ENCODE measurements around the gene LCLAT1. TPM values are rescaled to one million over a fixed set of nuclear protein-coding genes. Genes with fewer than 3 reads are reported as not detected.

The LCLAT1 gene
- total and polyA plus RNA-seq, 4 donors = 2.3 to 22.3 (median 9.4) TPM

- Histone ChIP-seq H3K9me3 (ENCODE audit: control insufficient read depth, low read length) (no peaks in the 10 kb centered on the region), H3K27me3 (ENCODE audit: control insufficient read depth in 1 of 2, insufficient read depth in 2 of 2, low read length in 1 of 2) (no peaks in the 10 kb centered on the region), H3K4me1 (ENCODE audit: control insufficient read depth in 1 of 2, insufficient read depth in 2 of 2, low read length in 2 of 2) (peaks cover 0 to 4% of the 10 kb centered on the region in 2 donors), H3K27ac (ENCODE audit: low read depth in 1 of 2, low read length in 2 of 2) (no peak overlapping the region), H3K36me3 (ENCODE audit: control insufficient read depth in 1 of 2, insufficient read depth in 2 of 2, low read length in 1 of 2) (no peaks in the 10 kb centered on the region), H3K4me3 (ENCODE audit: low read length in 2 of 2) (no peak overlapping the region)
- DNase-seq (no peak), ATAC-seq (ENCODE audit: low FRiP score) (no peak)
- WGBS, 2 donors = 91 to 93% methylated on average over 2 of the region's 2 CpGs
- intact Hi-C loops (cut with DNase I) = no loop called here
Measured at GRCh38 chr2:30686000-30686399, 239.0 kb downstream of the LCLAT1 start.

DNA sequence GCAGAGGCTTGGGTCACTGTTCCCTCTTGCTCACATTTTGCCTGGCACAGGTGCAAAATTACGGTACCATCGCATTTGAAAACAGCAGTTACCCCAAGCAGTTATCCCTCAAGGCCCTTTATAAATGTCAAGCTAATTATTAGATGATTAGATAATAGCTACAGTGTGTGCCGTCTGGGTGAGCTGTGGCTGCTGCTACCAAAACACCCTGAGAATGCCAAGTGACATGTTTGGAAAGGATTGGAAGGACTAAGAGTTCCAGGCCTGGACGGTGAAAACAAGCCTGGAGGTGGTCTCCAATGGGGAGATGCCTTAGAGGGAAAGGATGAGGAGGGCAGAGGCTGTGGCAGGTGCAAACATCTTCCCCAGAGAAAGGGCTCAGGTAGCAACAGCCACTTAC is 239.6 kb downstream of the LCLAT1 start:
- DNase-seq = no peak
- Histone ChIP-seq H3K4me3 (ENCODE audit: low read length in 2 of 2) (no peak overlapping the region), H3K27me3 (ENCODE audit: control insufficient read depth in 1 of 2, insufficient read depth in 2 of 2, low read length in 1 of 2) (no peaks in the 10 kb centered on the region), H3K27ac (ENCODE audit: low read depth in 1 of 2, low read length in 2 of 2) (no peak overlapping the region), H3K4me1 (ENCODE audit: control insufficient read depth in 1 of 2, insufficient read depth in 2 of 2, low read length in 2 of 2) (peaks cover 0 to 4% of the 10 kb centered on the region in 2 donors), H3K9me3 (ENCODE audit: control insufficient read depth, low read length) (no peaks in the 10 kb centered on the region), H3K36me3 (ENCODE audit: control insufficient read depth in 1 of 2, insufficient read depth in 2 of 2, low read length in 1 of 2) (no peaks in the 10 kb centered on the region)
- intact Hi-C loops (cut with DNase I) = no loop called here
- no peak for ATAC-seq (ENCODE audit: low FRiP score)
- 14 to 34% methylated on average over 4 of the region's 4 CpGs for WGBS, 2 donors

DNA sequence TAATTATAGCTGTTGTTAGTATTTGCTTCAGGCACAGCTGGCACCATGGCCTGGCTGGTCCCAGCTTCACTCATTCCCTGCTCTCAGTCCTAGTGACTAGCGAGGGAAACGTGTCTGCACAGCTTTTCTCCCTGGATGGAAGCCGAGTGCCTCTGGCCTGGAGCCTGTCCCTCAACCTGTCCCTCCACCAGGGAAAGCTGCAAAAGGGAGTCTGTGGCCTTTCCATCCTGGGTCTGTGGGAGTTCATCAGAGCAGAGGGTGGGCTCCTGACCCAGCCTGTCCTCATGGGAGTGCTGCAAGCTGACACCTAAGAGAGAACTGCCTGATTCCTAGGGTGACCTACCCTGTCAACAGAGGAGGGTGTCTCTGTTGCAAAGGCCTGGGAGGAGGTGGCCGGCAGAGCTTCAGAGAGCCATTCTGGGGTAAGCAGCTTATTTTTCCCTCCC is 241.9 kb downstream of the LCLAT1 start:
- Histone ChIP-seq H3K4me1 (ENCODE audit: control insufficient read depth in 1 of 2, insufficient read depth in 2 of 2, low read length in 2 of 2) (peaks cover 0 to 4% of the 10 kb centered on the region in 2 donors), H3K36me3 (ENCODE audit: control insufficient read depth in 1 of 2, insufficient read depth in 2 of 2, low read length in 1 of 2) (no peaks in the 10 kb centered on the region), H3K9me3 (ENCODE audit: control insufficient read depth, low read length) (no peaks in the 10 kb centered on the region), H3K27ac (ENCODE audit: low read depth in 1 of 2, low read length in 2 of 2) (peak overlapping the region; percentile 80 to 97), H3K4me3 (ENCODE audit: low read length in 2 of 2) (no peak overlapping the region), H3K27me3 (ENCODE audit: control insufficient read depth in 1 of 2, insufficient read depth in 2 of 2, low read length in 1 of 2) (no peaks in the 10 kb centered on the region)
- ATAC-seq (ENCODE audit: low FRiP score) (peak; percentile 56), DNase-seq (peak in 1 of 2 donors; percentile 82)
- intact Hi-C loops (cut with DNase I) = no loop called here
- 11 to 16% methylated on average over 4 of the region's 4 CpGs for WGBS, 2 donors

- H3K27ac ChIP-seq (ENCODE audit: low read depth in 1 of 2, low read length in 2 of 2) = peak overlapping the region; percentile 80 to 97
- WGBS, 2 donors = 45 to 46% methylated on average over 6 of the region's 6 CpGs
Measured at GRCh38 chr2:30689496-30690125, 242.6 kb downstream of the LCLAT1 start.

DNA sequence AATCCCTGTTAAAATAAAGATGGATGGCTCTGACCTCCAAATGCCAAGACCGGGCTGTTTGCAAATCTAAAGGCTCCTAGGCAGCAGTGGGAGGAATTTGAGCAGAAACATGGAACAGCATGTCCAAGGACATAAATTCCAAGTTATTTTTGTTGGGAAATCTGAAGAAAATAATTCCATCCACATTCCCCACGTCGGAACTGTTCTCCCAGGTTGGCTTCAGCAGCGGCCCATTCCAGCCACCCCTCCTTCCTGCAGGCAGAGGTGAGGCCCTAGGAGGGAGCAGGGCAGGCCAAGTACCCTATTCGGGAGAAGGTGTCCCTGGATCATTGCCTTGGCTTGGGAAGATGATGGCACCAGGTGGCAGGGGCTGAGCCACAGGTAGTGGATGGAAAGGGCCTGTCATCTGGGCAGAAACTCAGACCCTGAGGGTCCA is 243.1 kb downstream of the LCLAT1 start:
- peaks cover 0 to 8% of the 10 kb centered on the region in 2 donors for H3K4me1 ChIP-seq (ENCODE audit: control insufficient read depth in 1 of 2, insufficient read depth in 2 of 2, low read length in 2 of 2)
- ATAC-seq (ENCODE audit: low FRiP score) = peak; percentile 71
- no peak for DNase-seq
- H3K4me3 ChIP-seq (ENCODE audit: low read length in 2 of 2) = no peak overlapping the region
- H3K27ac ChIP-seq (ENCODE audit: low read depth in 1 of 2, low read length in 2 of 2) = peak overlapping the region; percentile 80 to 97
- H3K9me3 ChIP-seq (ENCODE audit: control insufficient read depth, low read length) = no peaks in the 10 kb centered on the region
- intact Hi-C loops (cut with DNase I) = loop anchor here (5.0 to 10.0 kb wide), 3 partner anchors 325 to 473 kb away; partner anchors contain the start of gene LBH (in 1 of the 2)
- H3K27me3 ChIP-seq (ENCODE audit: control insufficient read depth in 1 of 2, insufficient read depth in 2 of 2, low read length in 1 of 2) = no peaks in the 10 kb centered on the region
- H3K36me3 ChIP-seq (ENCODE audit: control insufficient read depth in 1 of 2, insufficient read depth in 2 of 2, low read length in 1 of 2) = no peaks in the 10 kb centered on the region
- 4 to 5% methylated on average over 5 of the region's 5 CpGs for WGBS, 2 donors

More at GRCh38 chr2:30689496-30690125, 242.6 kb downstream of the LCLAT1 start:
- peak; percentile 10 for ATAC-seq (ENCODE audit: low FRiP score)
- Histone ChIP-seq H3K27me3 (ENCODE audit: control insufficient read depth in 1 of 2, insufficient read depth in 2 of 2, low read length in 1 of 2) (no peaks in the 10 kb centered on the region), H3K4me3 (ENCODE audit: low read length in 2 of 2) (no peak overlapping the region), H3K36me3 (ENCODE audit: control insufficient read depth in 1 of 2, insufficient read depth in 2 of 2, low read length in 1 of 2) (no peaks in the 10 kb centered on the region), H3K9me3 (ENCODE audit: control insufficient read depth, low read length) (no peaks in the 10 kb centered on the region), H3K4me1 (ENCODE audit: control insufficient read depth in 1 of 2, insufficient read depth in 2 of 2, low read length in 2 of 2) (peaks cover 0 to 8% of the 10 kb centered on the region in 2 donors)
- intact Hi-C loops (cut with DNase I) = loop anchor here (5.0 to 10.0 kb wide), 3 partner anchors 325 to 472 kb away; partner anchors contain the start of gene LBH (in 1 of the 2)
- no peak for DNase-seq

- intact Hi-C loops (cut with DNase I) = loop anchor here (5.0 to 10.0 kb wide), 3 partner anchors 327 to 474 kb away; partner anchors contain the start of gene LBH (in 1 of the 2)
- Histone ChIP-seq H3K9me3 (ENCODE audit: control insufficient read depth, low read length) (no peaks in the 10 kb centered on the region), H3K27me3 (ENCODE audit: control insufficient read depth in 1 of 2, insufficient read depth in 2 of 2, low read length in 1 of 2) (no peaks in the 10 kb centered on the region), H3K27ac (ENCODE audit: low read depth in 1 of 2, low read length in 2 of 2) (peak overlapping the region; percentile 71 to 79), H3K4me3 (ENCODE audit: low read length in 2 of 2) (no peak overlapping the region), H3K36me3 (ENCODE audit: control insufficient read depth in 1 of 2, insufficient read depth in 2 of 2, low read length in 1 of 2) (no peaks in the 10 kb centered on the region), H3K4me1 (ENCODE audit: control insufficient read depth in 1 of 2, insufficient read depth in 2 of 2, low read length in 2 of 2) (peaks cover 0 to 8% of the 10 kb centered on the region in 2 donors)
- 86 to 94% methylated on average over 7 of the region's 7 CpGs for WGBS, 2 donors
- ATAC-seq (ENCODE audit: low FRiP score) (no peak), DNase-seq (no peak)
Measured at GRCh38 chr2:30691091-30691947, 244.3 kb downstream of the LCLAT1 start.

DNA sequence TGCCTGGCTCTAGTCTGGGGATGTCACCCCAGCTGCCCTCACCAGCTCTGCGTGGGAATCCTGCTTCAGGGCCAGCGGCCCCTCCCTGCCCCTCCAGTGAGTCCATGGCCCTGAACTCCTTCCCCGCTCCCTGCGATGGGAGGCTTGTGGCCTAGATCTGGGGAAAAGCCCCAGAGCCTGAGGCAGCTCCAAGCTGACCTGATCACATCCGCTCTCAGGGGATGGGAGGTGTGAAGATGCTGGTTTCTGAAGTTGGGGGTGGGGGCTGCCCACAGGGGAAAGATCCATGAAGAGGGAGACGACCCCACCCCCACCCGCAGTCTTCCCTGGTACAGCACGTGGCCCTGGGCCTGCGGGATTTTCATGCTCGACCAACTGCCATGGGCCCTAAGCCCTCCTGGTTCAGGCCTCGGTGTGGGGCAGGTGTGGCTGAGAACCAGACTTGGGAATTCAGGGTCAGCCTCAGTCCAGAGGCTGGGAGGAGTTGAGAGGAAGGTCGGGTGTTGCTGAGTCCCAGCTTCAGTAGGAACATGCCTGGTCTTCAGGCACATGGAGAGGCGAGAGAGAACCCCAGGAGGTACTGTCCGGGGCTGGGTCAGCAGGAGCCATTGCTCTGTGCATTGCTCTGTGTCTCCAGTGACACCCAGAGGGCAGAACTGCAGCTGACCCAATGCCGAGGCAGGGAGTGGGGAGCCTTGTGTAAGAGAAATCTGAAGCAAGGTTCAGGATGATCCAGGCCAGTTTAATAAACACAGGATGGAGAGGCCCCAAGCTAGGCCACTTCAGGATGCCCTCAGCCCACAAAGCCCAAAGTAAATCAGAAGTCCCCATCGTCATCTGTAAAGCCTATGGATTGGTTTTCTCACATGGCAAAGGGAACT is 245.1 kb downstream of the LCLAT1 start:
- intact Hi-C loops (cut with DNase I) = loop anchor here (5.0 to 10.0 kb wide), 3 partner anchors 327 to 475 kb away; partner anchors contain the start of gene LBH (in 1 of the 2)

DNA sequence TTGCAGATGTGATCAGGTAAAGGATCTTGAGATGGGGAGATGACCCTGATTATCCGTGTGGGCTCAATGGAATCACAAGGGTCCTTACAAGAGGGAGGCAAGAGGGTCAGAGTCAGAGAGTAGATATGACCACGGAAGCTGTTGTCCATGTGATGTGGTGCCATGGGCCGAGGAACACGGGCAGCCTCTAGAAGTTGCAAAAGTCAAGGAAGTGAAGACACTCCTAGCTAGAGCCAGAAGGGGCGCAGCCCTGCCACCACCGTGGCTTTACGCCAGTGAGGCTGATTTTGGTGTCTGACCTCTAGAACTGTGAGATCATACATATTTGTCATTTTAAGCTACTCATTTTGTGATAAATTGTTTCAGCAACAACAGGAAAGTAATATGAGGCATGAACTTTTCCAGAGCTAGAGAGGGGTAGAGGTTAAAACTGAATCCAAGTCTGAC is 245.8 kb downstream of the LCLAT1 start:
- intact Hi-C loops (cut with DNase I) = loop anchor here (5.0 to 10.0 kb wide), 3 partner anchors 328 to 476 kb away; partner anchors contain the start of gene LBH (in 1 of the 2)
- no peak for ATAC-seq (ENCODE audit: low FRiP score)
- H3K4me1 ChIP-seq (ENCODE audit: control insufficient read depth in 1 of 2, insufficient read depth in 2 of 2, low read length in 2 of 2) = peaks cover 0 to 6% of the 10 kb centered on the region in 2 donors

More for the DNA sequence above, 245.1 kb downstream of the LCLAT1 start:
- Histone ChIP-seq H3K36me3 (ENCODE audit: control insufficient read depth in 1 of 2, insufficient read depth in 2 of 2, low read length in 1 of 2) (no peaks in the 10 kb centered on the region), H3K27ac (ENCODE audit: low read depth in 1 of 2, low read length in 2 of 2) (peak overlapping the region; percentile 31 to 79), H3K27me3 (ENCODE audit: control insufficient read depth in 1 of 2, insufficient read depth in 2 of 2, low read length in 1 of 2) (no peaks in the 10 kb centered on the region), H3K4me1 (ENCODE audit: control insufficient read depth in 1 of 2, insufficient read depth in 2 of 2, low read length in 2 of 2) (peaks cover 0 to 6% of the 10 kb centered on the region in 2 donors), H3K4me3 (ENCODE audit: low read length in 2 of 2) (no peak overlapping the region), H3K9me3 (ENCODE audit: control insufficient read depth, low read length) (no peaks in the 10 kb centered on the region)
- ATAC-seq (ENCODE audit: low FRiP score) = no peak
- 94% methylated on average over 16 of the region's 16 CpGs for WGBS, 2 donors
- no peak for DNase-seq

More for the DNA sequence above, 245.8 kb downstream of the LCLAT1 start:
- Histone ChIP-seq H3K27ac (ENCODE audit: low read depth in 1 of 2, low read length in 2 of 2) (peak overlapping the region in 1 of 2 donors; percentile 79), H3K4me3 (ENCODE audit: low read length in 2 of 2) (no peak overlapping the region), H3K36me3 (ENCODE audit: control insufficient read depth in 1 of 2, insufficient read depth in 2 of 2, low read length in 1 of 2) (no peaks in the 10 kb centered on the region), H3K9me3 (ENCODE audit: control insufficient read depth, low read length) (no peaks in the 10 kb centered on the region), H3K27me3 (ENCODE audit: control insufficient read depth in 1 of 2, insufficient read depth in 2 of 2, low read length in 1 of 2) (no peaks in the 10 kb centered on the region)
- WGBS, 2 donors = 77 to 88% methylated on average over 7 of the region's 7 CpGs
- peak in 1 of 2 donors; percentile 82 for DNase-seq

All from aorta (tissue), 5 donors.